ENCODE data around the gene HS6ST1. TPM values are rescaled to one million over a fixed set of nuclear protein-coding genes. Genes with fewer than 3 reads are reported as not detected.

The HS6ST1 gene
- total and polyA plus RNA-seq, 2 of the 4 experiments (the other 2 are of a cell fraction) = 29.9 to 36.9 TPM

- H3K9ac ChIP-seq (ENCODE audit: low read depth, low read length) = no peak overlapping the region
- DNase-seq (no peak), ATAC-seq (ENCODE audit: low read depth) (no peak)
- no peak overlapping the region for H2BK5ac ChIP-seq (ENCODE audit: low read depth, low read length, poor library complexity, severe bottlenecking)
- no peak overlapping the region for H3K14ac ChIP-seq (replicated peaks; ENCODE audit: low read depth, low read length)
- H4K20me1 ChIP-seq (ENCODE audit: insufficient read depth, low read length) = peaks cover 12% of the 10 kb centered on the region
- no CpG with 5 or more reads among the region's 5 CpGs for WGBS, 2 experiments (ENCODE audit: extremely low coverage in 2 of 2, insufficient read length in 1 of 2)
- no peak overlapping the region for H2AFZ ChIP-seq (replicated peaks; ENCODE audit: low read length, poor library complexity)
- H4K8ac ChIP-seq (ENCODE audit: low read depth in 2 of 2, low read length in 2 of 2) = no peak overlapping the region
- H3K79me1 ChIP-seq (ENCODE audit: low read depth in 1 of 2, low read length in 2 of 2) = peaks cover 5 to 14% of the 10 kb centered on the region in 2 experiments; a peak in 3 of 4 replicates
- in situ Hi-C loops (cut with MboI; ENCODE audit: low sequenced_read_pairs) (no loop called here), intact Hi-C loops (cut with micrococcal nuclease) (no loop called here), dilution Hi-C loops (cut with HindIII; ENCODE audit: low sequenced_read_pairs, unreplicated experiment) (no loop called here)
- H3K23ac ChIP-seq (ENCODE audit: low read depth, low read length) = no peak overlapping the region
- no peak overlapping the region for H2BK15ac ChIP-seq (ENCODE audit: low read depth, low read length)
- no peak overlapping the region for H3K4ac ChIP-seq (ENCODE audit: low read depth, low read length)
- no peak overlapping the region for H3K4me3 ChIP-seq (ENCODE audit: insufficient read depth, low read depth, low read length)
- no TSS peak for BruUV-seq (replicated peaks)
- peaks cover 5% of the 10 kb centered on the region; the same call in 1 of the 2 replicates for H3K4me1 ChIP-seq (ENCODE audit: control insufficient read depth, insufficient read depth, low read length)
- H2AK5ac ChIP-seq (ENCODE audit: low read depth, low read length) = no peak overlapping the region
- no peak overlapping the region for H2AK9ac ChIP-seq (replicated peaks; ENCODE audit: low read depth, low read length, poor library complexity)
- no peak overlapping the region for H3K56ac ChIP-seq (ENCODE audit: extremely low read depth, insufficient read depth, low read length)
- no peaks in the 10 kb centered on the region for H3K27me3 ChIP-seq (ENCODE audit: control insufficient read depth, insufficient read depth, low read length)
- no peak overlapping the region for H4K91ac ChIP-seq (ENCODE audit: insufficient read depth, low read depth, low read length)
- TF ChIP-seq NFE2L2 (IDR thresholded peaks at IDR 0.05; ENCODE audit: low read depth, low read length) (no peak), RCOR1 (IDR thresholded peaks at IDR 0.05; ENCODE audit: insufficient replicate concordance, low read length) (no peak), SMC3 (IDR thresholded peaks at IDR 0.05; ENCODE audit: low read depth, low read length) (no peak)
- H3K36me3 ChIP-seq (ENCODE audit: control insufficient read depth, insufficient read depth, low read length) = peaks cover 7% of the 10 kb centered on the region; the same call in 1 of the 2 replicates
- peaks cover 3% of the 10 kb centered on the region; the same call in 1 of the 2 replicates for H3K9me3 ChIP-seq (ENCODE audit: control insufficient read depth, insufficient read depth, low read length)
- H4K5ac ChIP-seq (ENCODE audit: low read depth, low read length) = no peak overlapping the region
- H3K27ac ChIP-seq (ENCODE audit: insufficient read depth, low read length) = no peak overlapping the region
- H2BK120ac ChIP-seq (ENCODE audit: low read depth, low read length) = no peak overlapping the region
- CTCF ChIA-PET = interaction anchor here (0.6 to 0.9 kb wide), 2 partner anchors 39 to 74 kb away, joined by 3 to 4 read pairs; no protein-coding TSS in a partner anchor
- H3K9me1 ChIP-seq (ENCODE audit: insufficient read depth, low read length) = peaks cover 9% of the 10 kb centered on the region; the same call in 1 of the 2 replicates
- H3K18ac ChIP-seq (ENCODE audit: low read depth, low read length) = no peak overlapping the region
- POLR2A ChIA-PET (ENCODE audit: unreplicated experiment) = no interaction called here
- H3K4me2 ChIP-seq (ENCODE audit: low read depth, low read length) = no peak overlapping the region
- H2BK20ac ChIP-seq (ENCODE audit: low read depth, low read length) = no peak overlapping the region
Measured at GRCh38 chr2:128259585-128259984, 59.1 kb downstream of the HS6ST1 start.

Measured in IMR-90 (cell line).